HG03432 (cell line): ENCODE measurements around the gene POLR1A.

Experiments
- ATAC-seq: cut with Tn5 transposase; IDR thresholded peaks from one replicate; pipeline ENCODE4 v1.9.1; 2021; ENCODE audit warnings: mild to moderate bottlenecking, moderate library complexity; ENCODE audit not compliant: unreplicated experiment

Gene POLR1A

DNA sequence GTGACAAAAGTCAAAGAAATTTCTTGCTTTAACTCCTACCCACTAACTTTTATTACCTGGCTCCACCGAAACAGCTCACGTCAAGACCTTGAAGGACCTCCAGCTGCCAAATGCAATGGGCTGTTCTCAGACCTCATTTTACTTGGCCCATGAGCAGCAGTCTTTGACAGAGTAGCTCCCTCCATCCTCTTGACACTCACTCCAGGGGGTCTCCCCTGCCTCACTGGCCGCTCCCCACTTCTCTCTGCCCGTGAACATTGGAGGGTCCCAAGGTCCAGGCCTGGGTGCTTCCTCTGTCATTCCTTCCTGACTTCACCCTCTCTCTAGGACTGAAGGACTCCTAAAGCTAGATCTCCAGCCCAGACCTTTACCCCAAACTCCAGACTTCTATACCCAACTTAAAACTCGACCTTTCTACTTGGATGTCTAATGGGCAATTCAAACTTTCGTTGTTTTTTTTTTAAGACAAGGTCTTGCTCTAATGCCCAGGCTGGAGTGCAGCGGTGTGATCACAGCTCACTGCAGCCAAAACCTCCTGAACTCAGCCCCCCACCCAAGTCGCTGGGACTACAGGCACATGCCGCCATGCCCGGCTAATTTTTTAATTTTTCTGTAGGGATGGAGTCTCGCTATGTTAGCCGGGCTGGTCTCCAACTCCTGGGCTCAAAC lies 124.0 kb downstream of the POLR1A start:
- ATAC-seq, result no peak

DNA sequence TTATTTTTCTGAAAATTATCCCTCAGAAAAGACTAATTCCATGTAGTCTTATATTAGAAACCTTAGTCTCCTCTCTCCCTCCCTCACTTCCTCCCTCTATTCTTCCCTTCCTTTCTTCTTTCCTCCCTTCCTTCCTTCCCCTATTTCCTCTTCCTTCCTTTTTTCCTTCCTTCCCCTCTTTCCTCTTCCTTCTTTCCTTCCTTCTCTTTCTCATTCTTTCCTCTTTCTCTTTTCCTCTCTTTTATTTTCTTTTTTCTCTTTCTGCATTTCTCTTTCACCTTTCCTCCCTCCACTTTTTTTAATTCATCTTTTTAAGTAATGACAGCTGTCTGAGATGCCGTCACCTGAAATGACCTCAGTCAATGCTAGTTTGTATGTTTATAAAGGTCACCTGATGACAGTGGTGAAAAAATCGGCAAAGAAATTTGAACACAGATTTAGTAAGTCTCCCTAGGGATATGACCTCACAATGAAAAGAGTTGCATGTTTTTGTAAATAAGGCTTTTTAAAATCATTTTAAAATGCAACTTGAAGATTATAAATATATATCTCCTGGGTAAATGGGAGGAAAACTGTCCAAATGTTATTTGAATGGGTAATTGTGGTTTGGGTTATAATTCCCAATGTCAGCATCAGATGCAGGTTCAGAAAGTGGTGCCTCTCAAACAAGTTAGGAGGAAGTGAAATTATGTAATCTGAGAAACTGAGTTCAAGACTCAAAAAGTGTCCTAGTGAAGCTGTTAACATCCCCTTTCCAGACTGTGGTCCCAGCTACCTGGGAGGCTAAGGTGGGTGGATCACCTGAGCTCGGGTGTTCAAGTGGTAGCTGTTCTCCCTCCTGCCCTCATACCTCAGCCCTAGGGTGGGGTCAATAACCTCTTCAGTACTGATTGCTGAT lies 126.6 kb downstream of the POLR1A start:
- ATAC-seq, result no peak

- ATAC-seq, result no peak
These were observed 129.4 kb downstream of the POLR1A start for GRCh38 chr2:85976106-85976920.

DNA sequence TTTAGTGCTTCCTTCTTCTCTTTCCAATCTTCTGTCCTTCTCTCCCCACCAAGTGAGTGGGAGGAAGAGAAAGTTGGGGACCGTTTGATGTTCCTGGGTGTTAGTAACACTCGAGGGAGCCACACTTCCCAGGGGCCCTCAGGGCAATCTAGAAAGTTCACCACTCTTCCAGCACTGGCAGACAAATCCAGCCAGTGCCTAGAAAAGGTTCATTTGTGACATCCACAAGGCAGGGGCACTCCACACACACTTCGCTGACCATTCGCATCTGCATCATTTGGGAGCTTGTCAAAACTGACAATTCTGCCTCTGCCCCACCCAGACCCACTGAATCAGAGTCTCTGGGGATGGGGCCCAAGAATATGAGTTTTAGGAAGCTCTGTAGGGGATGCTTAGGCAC lies 130.1 kb downstream of the POLR1A start:
- ATAC-seq, result no peak

DNA sequence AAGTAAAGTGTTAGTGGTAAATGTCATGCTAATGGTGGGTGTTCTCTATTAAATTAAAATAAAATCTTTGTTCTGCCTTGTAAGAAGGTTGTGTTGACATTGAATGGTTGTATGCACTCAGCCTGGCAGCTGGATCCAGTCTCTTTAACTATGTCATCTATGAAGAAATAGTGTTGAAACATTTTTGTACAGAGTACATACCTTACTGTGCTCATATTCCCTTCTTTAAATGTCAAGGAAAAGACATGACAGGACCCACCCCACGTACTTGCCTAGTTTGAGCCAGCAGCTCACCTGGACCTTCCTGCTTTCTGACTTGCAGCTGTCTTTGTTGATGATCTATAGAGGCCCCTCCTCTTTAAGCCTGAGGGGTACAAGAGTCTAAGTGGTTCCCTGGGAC lies 131.3 kb downstream of the POLR1A start:
- ATAC-seq, result no peak

DNA sequence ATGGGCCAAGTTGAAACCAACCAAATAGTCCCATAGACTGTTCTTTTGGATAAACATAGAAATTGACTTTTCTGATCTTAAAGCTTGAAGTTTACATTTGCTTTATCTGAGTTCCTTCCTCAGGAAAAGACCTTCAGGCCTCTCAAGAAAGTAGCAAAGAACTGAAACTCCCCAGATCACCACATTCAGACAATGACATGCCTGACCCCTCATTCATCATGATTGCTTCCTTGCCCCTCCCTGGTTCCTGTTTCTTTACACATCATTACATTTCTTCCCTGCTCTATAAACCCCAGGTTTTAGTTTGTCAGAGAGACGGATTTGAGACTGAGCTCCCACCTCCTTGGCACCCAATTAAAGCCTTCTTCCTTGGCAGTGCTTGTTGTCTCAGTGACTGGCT lies 133.3 kb downstream of the POLR1A start:
- no peak for ATAC-seq

DNA sequence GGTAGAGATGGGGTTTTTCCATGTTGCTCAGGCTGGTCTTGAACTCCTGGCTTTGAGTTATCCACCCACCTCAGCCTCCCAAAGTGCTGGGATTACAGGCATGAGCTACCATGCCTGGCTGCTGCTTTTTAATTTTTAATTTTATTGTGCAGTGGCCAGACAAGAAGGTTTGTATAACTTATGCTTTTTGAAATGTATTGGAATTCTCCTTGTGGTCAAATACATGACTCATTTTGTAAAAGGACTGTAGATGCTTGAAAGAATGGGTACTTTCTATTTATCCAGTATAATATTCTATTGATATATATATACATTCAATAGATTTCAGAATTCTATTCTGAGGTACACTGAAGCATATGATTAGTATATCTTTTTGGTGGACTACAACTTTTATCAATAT lies 134.3 kb downstream of the POLR1A start:
- ATAC-seq, result no peak
